HepG2 (cell line): ENCODE data around the gene ELF2. TPM values are rescaled to one million over a fixed set of nuclear protein-coding genes. Genes with fewer than 3 reads are reported as not detected.

Source experiments
- ARNT ChIP-seq: fragments of 450-650 bp; IDR thresholded peaks from 2 replicates; pipeline ENCODE4 v1.6.1; 2017
- ATF5 ChIP-seq: sonication (generic); formaldehyde crosslinking; IDR thresholded peaks from 2 replicates; pipeline ENCODE4 v1.4.0; 2020; ENCODE audit warnings: mild to moderate bottlenecking, low read depth, missing genetic modification reagents
- CENPT ChIP-seq: sonication (generic); formaldehyde crosslinking; IDR thresholded peaks from 2 replicates; pipeline ENCODE4 v1.8.0; 2022; ENCODE audit warnings: low read depth, mild to moderate bottlenecking, moderate library complexity, missing genetic modification reagents
- FOXO1 ChIP-seq: sonication (generic); formaldehyde crosslinking; IDR thresholded peaks from 2 replicates; pipeline ENCODE4 v1.4.0; 2020; ENCODE audit warnings: missing genetic modification reagents
- HHEX ChIP-seq: IDR thresholded peaks from 2 replicates; pipeline ENCODE4 v1.6.1; 2016; ENCODE audit warnings: control low read depth
- MTF2 ChIP-seq: sonication (generic); formaldehyde crosslinking; IDR thresholded peaks from 2 replicates; pipeline ENCODE4 v1.5.0; 2020; ENCODE audit warnings: missing genetic modification reagents, borderline replicate concordance
- NFIB ChIP-seq: sonication (generic); formaldehyde crosslinking; IDR thresholded peaks from 2 replicates; pipeline ENCODE4 v1.9.0; 2021; ENCODE audit warnings: missing genetic modification reagents, mild to moderate bottlenecking, borderline replicate concordance
- NR0B2 ChIP-seq: sonication (generic); formaldehyde crosslinking; IDR thresholded peaks from 2 replicates; pipeline ENCODE4 v1.4.0; 2020; ENCODE audit warnings: mild to moderate bottlenecking, missing genetic modification reagents
- PTBP1 ChIP-seq: fragments of 200-400 bp; formaldehyde crosslinking; IDR thresholded peaks from 2 replicates; pipeline ENCODE4 v1.6.1; 2018; ENCODE audit warnings: low read length, low read depth; ENCODE audit not compliant: poor library complexity, severe bottlenecking
- RFX5 ChIP-seq: IDR thresholded peaks from 2 replicates; pipeline ENCODE4 v1.6.1; 2011; ENCODE audit warnings: low read depth, low read length, improper control_type of control experiment
- RXRB ChIP-seq: IDR thresholded peaks from 2 replicates; pipeline ENCODE4 v1.6.1; 2016; ENCODE audit warnings: borderline replicate concordance, missing genetic modification reagents, missing compliant biosample characterization
- SIN3A ChIP-seq: IDR thresholded peaks from 2 replicates; pipeline ENCODE4 v1.6.1; 2011; ENCODE audit warnings: low read depth, mild to moderate bottlenecking, control low read depth, low read length, borderline replicate concordance
- TAF1 ChIP-seq: sonication (generic); formaldehyde crosslinking; IDR thresholded peaks from 2 replicates; pipeline ENCODE4 v1.4.0; 2020; ENCODE audit warnings: missing genetic modification reagents
- TARDBP ChIP-seq: sonication (generic); formaldehyde crosslinking; IDR thresholded peaks from 2 replicates; pipeline ENCODE4 v1.8.0; 2022; ENCODE audit warnings: mild to moderate bottlenecking, missing genetic modification reagents
- TBX2 ChIP-seq: sonication (generic); formaldehyde crosslinking; IDR thresholded peaks from 2 replicates; pipeline ENCODE4 v1.5.0; 2020; ENCODE audit warnings: missing genetic modification reagents, mild to moderate bottlenecking, borderline replicate concordance
- ZBTB46 ChIP-seq: sonication (generic); formaldehyde crosslinking; IDR thresholded peaks from 2 replicates; pipeline ENCODE4 v1.4.0; 2020; ENCODE audit warnings: mild to moderate bottlenecking, missing genetic modification reagents, borderline replicate concordance
- ZHX2 ChIP-seq, 2 experiments: sonication (generic) in 1 of 2; formaldehyde crosslinking in 1 of 2; IDR thresholded peaks; 2 replicates each; pipeline versions ENCODE4 v1.6.1 to v1.9.0; 2014 to 2022; ENCODE audit warnings: antibody characterized with exemption in 1 of 2, borderline replicate concordance in 1 of 2, inconsistent platforms in 1 of 2, low read depth in 1 of 2, missing genetic modification reagents in 1 of 2
- ZMAT3 ChIP-seq: sonication (generic); formaldehyde crosslinking; conservative IDR thresholded peaks from 2 replicates; pipeline ENCODE4 v1.7.0; 2021; ENCODE audit warnings: missing genetic modification reagents
- ZZZ3 ChIP-seq: sonication (generic); formaldehyde crosslinking; IDR thresholded peaks from 2 replicates; pipeline ENCODE4 v1.4.0; 2020; ENCODE audit warnings: missing genetic modification reagents, mild to moderate bottlenecking, borderline replicate concordance
- polyA plus RNA-seq, 8 experiments: library from polyadenylated mRNA; depleted of rRNA in 3 of 8; stranded (reverse) in 7 of 8; unstranded in 1 of 8; fragments of >200 nt; fragmentation: Illumina TruSeq in 4 of 8; extraction: Trizol in 4 of 8; gene quantifications; 2 replicates each; pipeline versions ENCODE4 v1.2.1 to v1.2.3, GENCODE V29; 2011 to 2016; ENCODE audit warnings: low read depth in 4 of 8, missing spikeins in 1 of 8, mixed read lengths in 1 of 8; ENCODE audit not compliant: insufficient read depth in 1 of 8
- total RNA-seq, 5 experiments: library from RNA; depleted of rRNA; stranded (reverse); fragments of >200 nt; fragmentation: Illumina TruSeq; extraction: Trizol; gene quantifications; 2 replicates each; pipeline ENCODE4 v1.2.3, GENCODE V29; 2016; ENCODE audit warnings: low read depth in 1 of 5

The ELF2 gene
- total and polyA plus RNA-seq, 2 of the 13 experiments (the other 11 are each of a cell fraction or from before 2014, with no cell fraction given): 28.6 to 35.4 TPM

GRCh38 chr4:139177869-139178619 lies 1.0 kb upstream of the ELF2 start (continued):
- TF ChIP-seq ZHX2 (IDR thresholded peaks at IDR 0.05; ENCODE audit: low read depth): 0 out of 2 replicates have a peak, but pooled peaks have one; percentile 49
- peak; percentile 29; the same call in 1 of the 2 replicates for TF ChIP-seq ZHX2 (CRISPR knock-in tag; IDR thresholded peaks at IDR 0.05; ENCODE audit: borderline replicate concordance)
- TF ChIP-seq TAF1 (CRISPR knock-in tag): peak; percentile 71
- TF ChIP-seq RXRB (CRISPR knock-in tag): 0 out of 2 replicates have a peak, but pooled peaks have one; percentile 25
- no peak for TF ChIP-seq ZBTB46 (CRISPR knock-in tag)
- TF ChIP-seq ZMAT3: peak; percentile 82
- no peak for TF ChIP-seq CENPT (CRISPR knock-in tag)
- TF ChIP-seq HHEX (CRISPR knock-in tag): no peak
- TF ChIP-seq ARNT: no peak
- TF ChIP-seq NFIB: no peak
- TF ChIP-seq ATF5: no peak
- no peak for TF ChIP-seq RFX5
- TF ChIP-seq PTBP1: no peak
- TF ChIP-seq MTF2 (CRISPR knock-in tag): no peak
- TF ChIP-seq ZZZ3 (CRISPR knock-in tag): no peak
- no peak for TF ChIP-seq TARDBP (CRISPR knock-in tag)
- TF ChIP-seq FOXO1 (CRISPR knock-in tag): no peak
- peak; percentile 75 for TF ChIP-seq TBX2 (CRISPR knock-in tag)
- TF ChIP-seq SIN3A: 0 out of 2 replicates have a peak, but pooled peaks have one; percentile 55
- TF ChIP-seq NR0B2: no peak
